WTC11 (cell line): ENCODE measurements around the gene ARHGEF33.

Source experiments
- CTCF ChIP-seq: fragments of 200-600 bp; IDR thresholded peaks from 2 replicates; pipeline ENCODE4 v1.8.0; 2022; ENCODE audit warnings: antibody characterized with exemption
- ESRRA ChIP-seq: sonication (generic); formaldehyde crosslinking; IDR thresholded peaks from 2 replicates; pipeline ENCODE4 v1.8.1; 2022; ENCODE audit warnings: mild to moderate bottlenecking, missing genetic modification reagents, borderline replicate concordance
- JAZF1 ChIP-seq: fragments of 250-450 bp; sonication (Bioruptor Pico); IDR thresholded peaks from 2 replicates; pipeline ENCODE4 v1.9.0; 2021; ENCODE audit warnings: moderate library complexity, mild to moderate bottlenecking, inconsistent platforms
- JUN ChIP-seq: sonication (generic); formaldehyde crosslinking; IDR thresholded peaks from 2 replicates; pipeline ENCODE4 v1.8.0; 2023; ENCODE audit warnings: mild to moderate bottlenecking, missing genetic modification reagents
- MAX ChIP-seq: sonication (generic); formaldehyde crosslinking; IDR thresholded peaks from 2 replicates; pipeline ENCODE4 v1.8.0; 2022; ENCODE audit warnings: mild to moderate bottlenecking, missing genetic modification reagents
- TEAD1 ChIP-seq: sonication (generic); formaldehyde crosslinking; IDR thresholded peaks from 2 replicates; pipeline ENCODE4 v1.8.0; 2022; ENCODE audit warnings: mild to moderate bottlenecking, missing genetic modification reagents

- TF ChIP-seq TEAD1 (CRISPR knock-in tag) (no peak), CTCF (no peak), JUN (no peak), ESRRA (CRISPR knock-in tag) (no peak), MAX (CRISPR knock-in tag) (no peak), JAZF1 (no peak)
Observed at GRCh38 chr2:38866773-38867443, 22.8 kb upstream of the ARHGEF33 start.
